ENCODE results near the gene PRKCG.

Gene PRKCG

GRCh38 chr19:53908106-53908934 lies 26.3 kb downstream of the PRKCG start:
- no peak overlapping the region for H3K4me3 ChIP-seq (ENCODE audit: low read length)
- DNase-seq (ENCODE audit: low read depth) = peak; percentile 35
- TF ChIP-seq, protein P1, sequence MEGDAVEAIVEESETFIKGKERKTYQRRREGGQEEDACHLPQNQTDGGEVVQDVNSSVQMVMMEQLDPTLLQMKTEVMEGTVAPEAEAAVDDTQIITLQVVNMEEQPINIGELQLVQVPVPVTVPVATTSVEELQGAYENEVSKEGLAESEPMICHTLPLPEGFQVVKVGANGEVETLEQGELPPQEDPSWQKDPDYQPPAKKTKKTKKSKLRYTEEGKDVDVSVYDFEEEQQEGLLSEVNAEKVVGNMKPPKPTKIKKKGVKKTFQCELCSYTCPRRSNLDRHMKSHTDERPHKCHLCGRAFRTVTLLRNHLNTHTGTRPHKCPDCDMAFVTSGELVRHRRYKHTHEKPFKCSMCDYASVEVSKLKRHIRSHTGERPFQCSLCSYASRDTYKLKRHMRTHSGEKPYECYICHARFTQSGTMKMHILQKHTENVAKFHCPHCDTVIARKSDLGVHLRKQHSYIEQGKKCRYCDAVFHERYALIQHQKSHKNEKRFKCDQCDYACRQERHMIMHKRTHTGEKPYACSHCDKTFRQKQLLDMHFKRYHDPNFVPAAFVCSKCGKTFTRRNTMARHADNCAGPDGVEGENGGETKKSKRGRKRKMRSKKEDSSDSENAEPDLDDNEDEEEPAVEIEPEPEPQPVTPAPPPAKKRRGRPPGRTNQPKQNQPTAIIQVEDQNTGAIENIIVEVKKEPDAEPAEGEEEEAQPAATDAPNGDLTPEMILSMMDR (IDR thresholded peaks at IDR 0.05; ENCODE audit: insufficient read depth, low read depth, low read length, missing control alignments) = no peak

GRCh38 chr19:53908935-53909415 lies 27.0 kb downstream of the PRKCG start, which contains the start of gene CACNG7:
CACNG7 (plus strand) TSS chr19:53909278; CDS start chr19:53912832, 3,554 bp downstream.
- TF ChIP-seq, protein P1 (IDR thresholded peaks at IDR 0.05; ENCODE audit: insufficient read depth, low read depth, low read length, missing control alignments) = no peak
- no peak within 1 kb of the TSS for H3K4me3 ChIP-seq (ENCODE audit: low read length)
- DNase-seq (ENCODE audit: low read depth) = no peak

DNA sequence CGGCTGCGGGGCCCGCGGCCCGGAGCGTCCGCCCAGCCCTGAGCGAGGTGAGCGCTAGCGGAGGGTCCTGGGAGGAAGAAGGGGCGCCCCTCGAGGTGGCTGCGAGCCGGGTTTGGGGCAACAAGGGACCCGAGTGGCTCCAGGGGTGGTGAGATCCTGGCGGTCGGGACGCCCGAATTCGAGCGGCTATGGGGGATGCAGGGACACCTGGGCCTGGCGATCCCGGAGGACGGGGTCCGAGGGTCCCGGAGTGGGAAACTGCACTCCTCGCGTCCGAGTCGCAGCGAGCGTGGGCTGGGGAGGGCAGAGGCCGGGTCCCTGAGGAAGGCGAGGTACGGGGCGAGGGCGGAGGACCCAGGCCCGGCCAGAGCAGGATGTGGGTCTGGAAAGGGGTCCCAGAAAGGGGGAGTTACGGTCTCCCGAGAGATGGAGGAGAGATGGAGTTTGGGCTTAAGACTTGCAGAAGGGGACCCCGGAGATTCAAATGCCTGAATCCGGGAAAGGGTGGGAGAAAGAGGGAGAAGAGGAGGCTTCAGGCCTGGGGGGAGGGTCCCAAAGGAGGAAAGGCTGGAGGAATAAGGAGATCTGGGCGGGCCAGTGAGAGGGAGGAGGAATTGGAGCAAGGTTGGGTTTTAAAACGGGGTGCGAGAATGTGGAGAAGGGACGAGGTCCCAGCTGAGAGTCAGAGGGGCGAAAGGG lies 27.6 kb downstream of the PRKCG start:
- TF ChIP-seq, protein P1 (IDR thresholded peaks at IDR 0.05; ENCODE audit: insufficient read depth, low read depth, low read length, missing control alignments) = no peak
- no peak for DNase-seq (ENCODE audit: low read depth)
- H3K4me3 ChIP-seq (ENCODE audit: low read length) = no peak overlapping the region

DNA sequence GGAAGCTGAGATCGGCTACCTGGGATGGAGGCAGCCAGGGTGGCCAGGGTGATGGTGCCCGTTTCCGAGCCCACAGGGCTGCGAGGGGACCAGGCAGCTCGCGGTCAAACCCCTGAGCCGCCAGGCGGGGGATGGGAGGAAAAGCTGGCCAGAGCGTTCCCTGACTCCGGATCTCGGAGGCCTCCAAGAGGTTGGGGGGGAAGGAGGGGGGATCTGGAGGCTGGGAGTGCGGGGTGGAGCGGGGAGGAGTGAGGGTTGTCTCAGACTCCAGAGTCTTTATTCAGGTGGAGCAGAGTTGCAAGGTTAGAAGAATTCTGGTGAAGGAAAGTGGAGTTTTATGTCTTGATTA lies 28.1 kb downstream of the PRKCG start:
- no peak for DNase-seq (ENCODE audit: low read depth)
- TF ChIP-seq, protein P1 (IDR thresholded peaks at IDR 0.05; ENCODE audit: insufficient read depth, low read depth, low read length, missing control alignments) = no peak
- no peak overlapping the region for H3K4me3 ChIP-seq (ENCODE audit: low read length)

DNA sequence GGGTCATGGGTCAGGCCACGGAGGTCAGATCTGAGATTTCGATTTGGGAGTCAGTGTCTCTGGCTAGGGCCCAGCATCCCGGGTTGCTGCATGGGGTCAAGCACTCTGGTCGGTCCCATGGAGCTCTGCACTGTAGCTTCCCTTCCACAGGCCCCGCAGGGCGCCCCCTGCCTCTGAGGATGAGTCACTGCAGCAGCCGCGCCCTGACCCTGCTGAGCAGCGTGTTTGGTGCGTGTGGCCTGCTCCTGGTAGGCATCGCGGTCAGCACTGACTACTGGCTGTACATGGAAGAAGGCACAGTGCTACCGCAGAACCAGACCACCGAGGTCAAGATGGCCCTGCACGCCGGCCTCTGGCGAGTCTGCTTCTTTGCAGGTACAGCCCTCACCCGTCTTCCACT lies 30.7 kb downstream of the PRKCG start:
- no peak for DNase-seq (ENCODE audit: low read depth)
- TF ChIP-seq, protein P1 (IDR thresholded peaks at IDR 0.05; ENCODE audit: insufficient read depth, low read depth, low read length, missing control alignments) = no peak

DNA sequence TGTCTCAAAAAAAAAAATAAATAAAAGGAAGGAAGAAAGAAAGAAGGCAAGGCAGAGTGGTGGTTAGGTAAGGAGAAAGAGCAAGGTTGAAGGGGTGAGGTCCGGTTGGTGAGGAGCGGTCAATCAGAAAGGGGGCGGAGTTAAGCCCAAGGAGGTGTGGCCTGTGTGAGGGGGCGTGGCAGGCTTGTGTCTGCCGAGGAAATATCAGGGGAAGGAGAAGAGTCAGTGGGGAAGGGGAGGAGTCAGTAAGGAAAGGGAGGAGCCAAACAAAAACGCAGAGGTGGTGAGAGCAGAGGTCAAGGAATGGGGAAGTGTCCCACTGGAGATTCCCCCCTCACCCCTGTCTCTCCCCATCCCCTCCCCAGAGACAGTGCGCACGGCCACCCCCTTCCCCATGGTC lies 33.0 kb downstream of the PRKCG start:
- no peak overlapping the region for H3K4me3 ChIP-seq (ENCODE audit: low read length)
- TF ChIP-seq, protein P1 (IDR thresholded peaks at IDR 0.05; ENCODE audit: insufficient read depth, low read depth, low read length, missing control alignments) = no peak
- no peak for DNase-seq (ENCODE audit: low read depth)

More for the DNA sequence above, 30.7 kb downstream of the PRKCG start:
- no peak overlapping the region for H3K4me3 ChIP-seq (ENCODE audit: low read length)
